Duodenal mucosa (tissue), 2 donors: ENCODE measurements around the gene DCXR.

Experiments used
- H3K27ac ChIP-seq: one replicate; pipeline ENCODE4 v1.7.0; 2013; ENCODE audit warnings: low read depth, low read length
- H3K27me3 ChIP-seq, 2 donors: one replicate each; pipeline ENCODE4 v1.7.0; 2013; ENCODE audit warnings: low read length in 2 of 2, control low read depth in 1 of 2; ENCODE audit not compliant: insufficient read depth in 2 of 2, control insufficient read depth in 1 of 2
- H3K36me3 ChIP-seq, 2 donors: one replicate each; pipeline ENCODE4 v1.7.0; 2013; ENCODE audit warnings: low read length in 2 of 2, control low read depth in 1 of 2; ENCODE audit not compliant: insufficient read depth in 2 of 2, control insufficient read depth in 1 of 2
- H3K4me1 ChIP-seq, 2 donors: one replicate each; pipeline ENCODE4 v1.7.0; 2013; ENCODE audit warnings: low read length in 2 of 2, control low read depth in 1 of 2; ENCODE audit not compliant: insufficient read depth in 2 of 2, control insufficient read depth in 1 of 2
- H3K4me3 ChIP-seq, 2 donors: one replicate each; pipeline ENCODE4 v1.7.0; 2013; ENCODE audit warnings: low read length in 2 of 2, low read depth in 1 of 2
- H3K9ac ChIP-seq, 2 donors: one replicate each; pipeline ENCODE4 v1.7.0; 2013; ENCODE audit warnings: low read length in 2 of 2, low read depth in 1 of 2
- H3K9me3 ChIP-seq, 2 donors: one replicate each; pipeline ENCODE4 v1.7.0; 2013; ENCODE audit warnings: low read length in 2 of 2, control low read depth in 1 of 2; ENCODE audit not compliant: control insufficient read depth in 1 of 2

DCXR gene

DNA sequence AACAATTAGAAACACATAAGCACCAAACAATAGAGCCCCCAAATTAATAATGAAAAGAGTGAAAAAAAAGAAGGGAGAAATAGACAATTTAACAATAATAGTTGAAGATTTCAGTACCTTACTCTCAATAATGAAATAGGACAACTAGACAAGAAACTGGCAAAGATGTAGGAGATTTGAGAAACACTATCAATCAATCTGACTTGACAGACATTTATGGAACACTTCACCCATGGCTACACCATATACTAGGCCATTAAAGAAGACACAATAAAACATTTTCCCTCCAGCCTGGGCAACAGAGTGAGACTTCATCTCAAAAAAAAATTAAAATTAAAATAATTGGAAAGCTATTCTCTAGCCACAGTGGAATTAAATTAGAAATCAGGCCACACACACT lies 33.1 kb upstream of the DCXR start:
- Histone ChIP-seq H3K27me3 (no peaks in the 10 kb centered on the region), H3K36me3 (no peaks in the 10 kb centered on the region), H3K4me3 (no peak overlapping the region), H3K9me3 (no peaks in the 10 kb centered on the region), H3K9ac (no peak overlapping the region), H3K4me1 (peaks cover 0 to 6% of the 10 kb centered on the region in 2 donors), H3K27ac (no peak overlapping the region)

DNA sequence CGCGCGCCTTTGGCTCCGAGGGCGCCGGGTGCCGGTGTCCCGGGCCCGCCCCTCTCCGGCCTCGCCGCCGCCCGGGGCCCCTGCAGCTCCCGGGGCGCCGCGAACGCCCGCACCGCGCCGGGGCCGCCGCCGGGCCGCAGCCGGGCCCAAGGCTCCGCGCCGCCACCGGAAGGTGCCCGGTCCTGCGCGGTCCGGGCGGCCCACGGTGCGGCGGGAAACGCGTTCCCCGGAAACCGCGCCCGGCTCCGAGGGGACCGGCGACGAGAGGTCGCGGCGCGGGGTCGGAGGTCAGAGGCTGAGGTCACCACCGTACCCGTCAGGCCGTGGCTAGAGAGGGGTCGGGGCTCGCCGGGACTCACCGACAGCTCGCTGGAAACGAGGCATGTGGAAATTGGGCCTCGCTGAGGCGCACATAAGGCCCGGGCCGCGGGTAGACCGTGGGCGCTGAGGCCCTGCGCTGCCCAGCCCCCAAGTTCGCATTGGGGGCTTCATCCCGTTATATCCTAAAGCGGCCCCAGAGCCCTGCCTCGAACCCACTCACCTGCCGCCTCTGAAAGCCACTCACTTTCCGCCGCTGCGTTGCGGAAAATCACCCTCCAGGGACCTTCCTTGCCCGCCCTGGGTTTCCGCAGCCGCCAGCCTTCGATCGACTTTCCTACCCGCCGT lies 28.3 kb upstream of the DCXR start, which contains the start of gene DUS1L:
TSS of gene DUS1L (minus strand) at position 167 of the 666 bp plus-strand sequence. CDS start 745 bp downstream, outside the sequence.
- Histone ChIP-seq H3K4me3 (peak within 1 kb of the TSS; percentile 81 to 85), H3K36me3 (peaks cover 8 to 23% of the 10 kb centered on the region in 2 donors), H3K9ac (peak within 1 kb of the TSS; percentile 79 to 87), H3K9me3 (no peaks in the 10 kb centered on the region), H3K27me3 (no peaks in the 10 kb centered on the region), H3K27ac (peak within 1 kb of the TSS; percentile 50), H3K4me1 (peaks cover 15 to 16% of the 10 kb centered on the region in 2 donors)

GRCh38 chr17:82065193-82065637 lies 27.7 kb upstream of the DCXR start:
- H3K9ac ChIP-seq, result peak overlapping the region; percentile 69 to 79
- no peaks in the 10 kb centered on the region for H3K27me3 ChIP-seq
- H3K27ac ChIP-seq, result no peak overlapping the region
- H3K9me3 ChIP-seq, result no peaks in the 10 kb centered on the region
- H3K4me1 ChIP-seq, result peaks cover 15 to 16% of the 10 kb centered on the region in 2 donors
- H3K36me3 ChIP-seq, result peaks cover 10 to 29% of the 10 kb centered on the region in 2 donors
- H3K4me3 ChIP-seq, result peak overlapping the region; percentile 81 to 85

GRCh38 chr17:82064433-82065192 lies 27.1 kb upstream of the DCXR start:
- Histone ChIP-seq H3K4me3 (peak overlapping the region; percentile 81 to 85), H3K4me1 (peaks cover 15 to 16% of the 10 kb centered on the region in 2 donors), H3K27me3 (no peaks in the 10 kb centered on the region), H3K27ac (no peak overlapping the region), H3K36me3 (peaks cover 12 to 35% of the 10 kb centered on the region in 2 donors), H3K9ac (peak overlapping the region; percentile 69 to 79), H3K9me3 (no peaks in the 10 kb centered on the region)

DNA sequence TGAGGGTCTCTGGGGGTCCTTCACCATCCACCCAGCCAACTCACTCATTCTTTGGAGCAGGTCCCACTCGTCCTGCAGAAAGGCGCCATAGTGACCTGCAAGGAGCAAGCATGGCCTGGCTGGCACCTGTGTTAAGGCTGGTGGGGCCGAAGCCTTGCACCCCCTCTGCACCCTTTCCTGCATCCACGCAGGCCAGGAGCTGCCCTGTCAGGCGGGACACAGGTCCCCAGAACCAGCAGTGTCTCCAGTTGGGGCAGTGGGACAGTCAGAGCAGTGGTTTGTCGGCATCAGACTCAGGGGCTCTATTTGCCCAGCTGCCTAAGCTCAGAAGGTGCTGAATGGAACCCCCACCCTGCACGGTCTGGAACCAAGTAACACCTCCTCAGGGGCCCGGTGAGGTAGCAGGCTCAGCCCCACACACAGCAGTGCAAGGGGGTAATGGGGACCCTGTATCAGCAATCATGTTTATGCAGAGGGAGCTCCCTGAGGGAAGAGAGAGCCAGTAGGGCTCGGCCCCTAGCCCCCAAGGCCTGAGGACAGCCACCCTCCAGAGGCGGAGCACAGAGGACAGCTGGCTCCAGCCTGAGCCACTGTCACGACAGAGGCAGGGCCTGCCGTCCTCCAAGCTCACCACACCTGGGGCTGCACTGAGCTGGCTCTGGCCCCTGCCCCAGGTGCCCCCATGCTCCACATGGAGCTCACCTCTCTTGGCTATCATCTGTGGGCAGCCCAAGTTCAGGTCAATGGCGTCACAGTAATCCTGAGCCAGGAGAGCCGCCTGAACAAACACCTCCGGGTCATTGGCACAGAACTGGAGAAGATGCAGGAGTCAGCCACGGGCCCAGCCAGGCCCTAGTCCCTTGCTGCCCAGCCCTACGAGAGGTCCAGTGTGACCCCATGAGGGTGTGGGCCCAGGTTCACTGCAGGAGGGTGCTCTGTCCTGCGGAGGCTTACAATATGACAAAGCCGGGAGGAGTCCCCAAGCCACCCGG lies 26.2 kb upstream of the DCXR start:
- Histone ChIP-seq H3K4me1 (peaks cover 15 to 16% of the 10 kb centered on the region in 2 donors), H3K27me3 (no peaks in the 10 kb centered on the region), H3K36me3 (peaks cover 12 to 42% of the 10 kb centered on the region in 2 donors), H3K4me3 (peak overlapping the region in 1 of 2 donors; percentile 85), H3K9me3 (no peaks in the 10 kb centered on the region), H3K9ac (peak overlapping the region in 1 of 2 donors; percentile 69), H3K27ac (no peak overlapping the region)

- peaks cover 15 to 16% of the 10 kb centered on the region in 2 donors for H3K4me1 ChIP-seq
- H3K36me3 ChIP-seq, result peaks cover 15 to 49% of the 10 kb centered on the region in 2 donors
- H3K27ac ChIP-seq, result no peak overlapping the region
These were observed 25.5 kb upstream of the DCXR start for GRCh38 chr17:82062984-82063368.

DNA sequence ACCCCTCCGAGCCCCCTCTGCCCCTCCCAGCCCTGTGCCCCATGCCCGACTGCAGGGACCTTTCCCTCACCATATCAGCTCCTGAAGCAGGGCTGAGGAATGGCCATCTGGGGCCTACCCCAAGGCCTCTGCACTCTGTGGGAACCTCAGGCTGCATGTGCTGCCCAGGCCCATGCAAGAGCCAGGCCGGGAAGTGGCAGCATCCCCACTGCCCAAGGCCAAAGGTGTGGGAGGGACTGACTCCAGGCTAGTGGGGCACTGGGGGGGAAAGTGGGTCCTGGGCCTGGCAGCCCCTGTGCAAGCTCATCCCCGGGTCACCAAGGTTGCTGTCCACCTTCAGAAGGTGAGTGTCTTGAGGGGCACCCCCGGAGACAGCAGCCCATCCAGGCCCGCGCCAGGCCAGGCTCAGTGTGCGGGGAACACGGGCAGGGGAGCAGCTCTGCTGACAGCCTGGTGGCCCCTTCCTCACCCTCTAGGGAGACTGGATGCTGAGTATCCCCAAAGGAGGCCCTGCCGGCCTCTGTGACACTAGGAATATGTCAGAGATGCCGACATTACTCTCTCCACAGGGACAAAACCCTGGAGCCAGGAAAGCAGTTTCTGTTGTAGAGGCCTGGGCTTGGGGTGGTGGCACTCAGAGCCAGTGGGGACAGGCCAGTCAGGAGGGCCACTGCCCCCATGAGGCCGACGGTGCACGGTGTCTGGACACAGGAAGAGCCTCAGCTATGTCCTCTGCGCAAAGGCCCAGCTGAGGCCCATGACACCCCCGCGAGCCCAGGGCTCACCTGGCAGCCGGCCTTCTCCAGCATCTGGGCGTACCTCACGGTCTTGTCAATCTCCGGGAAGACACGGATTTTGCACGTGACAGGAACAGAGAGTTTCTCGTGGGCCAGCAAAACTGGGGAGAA lies 24.8 kb upstream of the DCXR start:
- H3K27ac ChIP-seq, result no peak overlapping the region
- H3K36me3 ChIP-seq, result peaks cover 15 to 56% of the 10 kb centered on the region in 2 donors
- H3K9me3 ChIP-seq, result no peaks in the 10 kb centered on the region
- peaks cover 15 to 16% of the 10 kb centered on the region in 2 donors for H3K4me1 ChIP-seq
- no peak overlapping the region for H3K9ac ChIP-seq
- no peak overlapping the region for H3K4me3 ChIP-seq
- no peaks in the 10 kb centered on the region for H3K27me3 ChIP-seq

More at GRCh38 chr17:82062984-82063368, 25.5 kb upstream of the DCXR start:
- Histone ChIP-seq H3K9ac (no peak overlapping the region), H3K27me3 (no peaks in the 10 kb centered on the region), H3K4me3 (no peak overlapping the region), H3K9me3 (no peaks in the 10 kb centered on the region)

DNA sequence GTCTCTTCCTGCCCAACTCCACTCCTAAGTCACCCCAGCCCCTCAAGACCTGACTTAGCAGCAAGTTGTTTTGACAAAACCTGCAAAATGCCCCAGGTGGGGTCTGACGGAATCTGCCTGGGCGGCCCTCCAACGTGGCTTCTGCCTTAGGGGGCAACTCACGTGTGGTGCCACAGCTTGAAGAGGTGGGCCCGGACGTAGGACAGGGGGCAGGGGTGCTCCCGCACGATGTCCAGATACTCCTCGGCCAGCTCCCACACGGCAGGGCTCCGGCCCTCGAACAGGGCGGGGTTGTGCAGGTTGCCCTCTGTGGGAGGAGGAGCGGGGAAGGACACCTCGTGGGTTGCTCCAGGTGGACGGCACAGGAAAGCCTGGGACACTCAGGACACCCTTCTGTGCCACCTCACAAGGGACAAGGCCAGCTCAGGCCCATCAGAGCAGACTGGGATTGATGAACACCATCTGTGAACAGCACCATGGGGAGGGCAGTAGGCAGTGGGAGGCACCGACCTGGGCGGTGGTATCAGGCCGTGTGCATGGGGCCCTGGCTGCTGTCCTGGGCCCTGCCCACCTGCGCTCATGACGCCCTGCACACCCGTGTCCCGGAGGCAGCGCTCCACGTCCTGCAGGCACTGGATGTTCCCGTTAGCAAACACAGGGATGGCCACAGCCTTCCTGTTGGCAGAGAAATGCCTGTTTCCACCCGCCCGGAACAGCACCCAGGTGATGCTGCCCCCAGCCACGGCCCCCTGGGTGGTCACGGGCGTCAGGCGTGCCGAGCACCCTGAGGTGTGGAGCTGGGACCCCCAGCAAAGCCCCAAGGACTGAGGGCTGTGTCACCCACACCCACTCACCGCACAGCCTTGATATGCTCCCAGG lies 23.8 kb upstream of the DCXR start:
- no peak overlapping the region for H3K4me3 ChIP-seq
- H3K9ac ChIP-seq, result no peak overlapping the region
- no peaks in the 10 kb centered on the region for H3K27me3 ChIP-seq
- no peak overlapping the region for H3K27ac ChIP-seq
- H3K36me3 ChIP-seq, result peaks cover 15 to 66% of the 10 kb centered on the region in 2 donors
- peaks cover 13 to 16% of the 10 kb centered on the region in 2 donors for H3K4me1 ChIP-seq
- no peaks in the 10 kb centered on the region for H3K9me3 ChIP-seq
